OCI-LY7 (cell line): ENCODE data around the gene ELP4. TPM values are rescaled to one million over a fixed set of nuclear protein-coding genes. Genes with fewer than 3 reads are reported as not detected.

Experiments used
- BruUV-seq: library from RNA; stranded (reverse); fragments of 400-500 nt; replicated peaks from 2 replicates; lab custom pipeline; 2021; lab: Mats Ljungman, UMichigan
- CTCF ChIA-PET: fragments of 300-600 bp; sonication (Branson Sonifier 250); formaldehyde crosslinking; loops from one replicate; lab custom pipeline; 2022; ENCODE audit warnings: antibody characterized with exemption; ENCODE audit not compliant: unreplicated experiment; lab: Charles Lee
- POLR2A ChIA-PET: fragments of 300-600 bp; sonication (Branson Sonifier 250); formaldehyde crosslinking; loops from one replicate; lab custom pipeline; 2022; ENCODE audit warnings: antibody characterized with exemption; lab: Charles Lee
- DNase-seq: peaks from one replicate; pipeline ENCODE4 v3.0.0-alpha.2; 2015; ENCODE audit warnings: low spot score
- H2AFZ ChIP-seq: fragments of 200-600 bp; sonication (generic), shearing (Covaris generic); 2 replicates; pipeline ENCODE4 v1.6.1; 2014; ENCODE audit warnings: mild to moderate bottlenecking, antibody characterized with exemption, low read length, moderate library complexity
- H3K27ac ChIP-seq: fragments of 200-600 bp; sonication (generic); 2 replicates; pipeline ENCODE4 v1.5.1; 2014; ENCODE audit warnings: mixed run types, low read depth, mild to moderate bottlenecking, moderate library complexity, low read length, inconsistent platforms; ENCODE audit not compliant: poor library complexity, severe bottlenecking
- H3K36me3 ChIP-seq: fragments of 200-600 bp; sonication (generic); 2 replicates; pipeline ENCODE4 v1.6.1; 2014; ENCODE audit warnings: mild to moderate bottlenecking, antibody characterized with exemption, low read length, moderate library complexity, mixed read lengths; ENCODE audit not compliant: insufficient read depth
- H3K4me1 ChIP-seq: fragments of 200-600 bp; sonication (generic); 2 replicates; pipeline ENCODE4 v1.5.1; 2014; ENCODE audit warnings: mild to moderate bottlenecking, low read length; ENCODE audit not compliant: insufficient read depth, poor library complexity, severe bottlenecking
- H3K4me2 ChIP-seq: fragments of 200-600 bp; sonication (generic); 2 replicates; pipeline ENCODE4 v1.6.1; 2014; ENCODE audit warnings: mild to moderate bottlenecking, low read length
- H3K4me3 ChIP-seq: fragments of 200-600 bp; sonication (generic); 2 replicates; pipeline ENCODE4 v1.5.1; 2014; ENCODE audit warnings: mild to moderate bottlenecking, low read depth, low read length; ENCODE audit not compliant: poor library complexity, severe bottlenecking
- H3K79me2 ChIP-seq: fragments of 200-600 bp; sonication (generic); 2 replicates; pipeline ENCODE4 v1.6.1; 2016; ENCODE audit warnings: low read depth, mild to moderate bottlenecking, low read length, moderate library complexity, mixed read lengths; ENCODE audit not compliant: insufficient read depth
- H3K9me2 ChIP-seq: fragments of 200-600 bp; sonication (generic); 2 replicates; pipeline ENCODE4 v1.6.1; 2016; ENCODE audit warnings: mild to moderate bottlenecking, low read length, mixed read lengths; ENCODE audit not compliant: insufficient read depth
- H3K9me3 ChIP-seq: fragments of 200-600 bp; sonication (generic); 2 replicates; pipeline ENCODE4 v1.6.1; 2014; ENCODE audit warnings: mild to moderate bottlenecking, mixed run types, low read length, mixed read lengths
- H4K20me1 ChIP-seq: fragments of 200-600 bp; sonication (generic); 2 replicates; pipeline ENCODE4 v1.6.1; 2014; ENCODE audit warnings: mild to moderate bottlenecking, antibody characterized with exemption, low read length, moderate library complexity, mixed read lengths; ENCODE audit not compliant: insufficient read depth
- CTCF ChIP-seq: fragments of 200-600 bp; sonication (generic); conservative IDR thresholded peaks from 2 replicates; pipeline ENCODE4 v1.5.1; 2014; ENCODE audit warnings: mild to moderate bottlenecking, antibody characterized with exemption, low read length, moderate library complexity, mixed read lengths
- EZH2phosphoT487 ChIP-seq: fragments of 200-600 bp; sonication (generic); IDR thresholded peaks from 2 replicates; pipeline ENCODE4 v1.6.1; 2018; ENCODE audit warnings: low read depth, borderline replicate concordance, mild to moderate bottlenecking, mixed run types, antibody characterized with exemption, low read length, moderate library complexity, mixed read lengths
- intact Hi-C: fragments of 100-400 bp; cut with micrococcal nuclease; formaldehyde crosslinking; loops from one replicate; pipeline ENCODE4 v1.10.0; 2022; ENCODE audit not compliant: unreplicated experiment
- total RNA-seq, 2 experiments: library from RNA; depleted of rRNA in 1 of 2; stranded (reverse); fragments of >200 nt in 1 of 2; shearing (Covaris generic) in 1 of 2; gene quantifications; 2 replicates each; pipeline ENCODE4 v1.2.3, GENCODE V29; 2014 to 2022

ELP4 gene
- total RNA-seq, 2 experiments from 2014 or later: 27.6 to 32.7 TPM

DNA sequence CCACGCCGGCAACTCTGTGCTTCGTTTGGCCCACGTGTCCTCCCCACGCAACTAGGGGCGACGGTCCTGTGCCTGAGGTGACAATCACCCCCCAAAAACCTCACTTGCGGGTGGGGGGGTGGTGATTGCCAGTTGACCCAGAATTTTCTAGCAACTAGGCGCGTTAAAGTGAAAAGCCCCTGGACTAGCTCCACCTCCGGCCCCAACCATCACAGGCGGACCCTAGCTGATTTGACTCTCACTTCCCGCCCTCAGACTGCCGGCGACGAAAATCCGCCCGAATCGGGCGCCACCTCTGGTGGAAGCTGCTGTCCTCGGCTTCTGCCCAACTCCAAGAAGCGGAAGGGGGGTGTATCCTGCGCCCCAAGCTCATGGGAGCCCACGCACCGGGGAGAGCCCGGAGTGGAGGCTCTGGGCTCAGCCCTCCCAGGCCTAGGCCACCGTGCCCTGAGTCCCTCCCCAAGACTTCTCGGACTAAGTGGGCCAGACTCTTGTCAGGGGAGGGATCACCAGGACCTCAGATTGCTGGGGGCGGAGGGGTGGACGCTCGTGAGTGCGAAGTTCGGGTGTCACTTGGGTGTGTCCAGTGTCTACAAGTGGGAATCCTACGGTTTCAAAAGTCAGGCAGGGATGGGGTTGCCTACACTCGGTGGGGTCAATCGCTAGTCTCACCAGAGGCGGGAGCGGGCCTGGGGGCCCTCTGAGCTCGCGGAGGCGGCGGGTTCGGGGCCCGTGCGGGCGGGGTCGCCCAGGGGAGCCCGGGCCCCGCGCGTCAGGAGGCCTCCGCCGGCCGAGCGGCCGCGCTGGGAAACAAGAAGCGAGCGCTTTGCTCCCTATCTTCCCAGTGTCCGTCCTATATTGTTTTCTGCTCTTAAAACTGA, 289.2 kb downstream of the ELP4 start:
- intact Hi-C loops: no loop called here
- H3K9me3 ChIP-seq: no peaks in the 10 kb centered on the region
- POLR2A ChIA-PET: no interaction called here

DNA sequence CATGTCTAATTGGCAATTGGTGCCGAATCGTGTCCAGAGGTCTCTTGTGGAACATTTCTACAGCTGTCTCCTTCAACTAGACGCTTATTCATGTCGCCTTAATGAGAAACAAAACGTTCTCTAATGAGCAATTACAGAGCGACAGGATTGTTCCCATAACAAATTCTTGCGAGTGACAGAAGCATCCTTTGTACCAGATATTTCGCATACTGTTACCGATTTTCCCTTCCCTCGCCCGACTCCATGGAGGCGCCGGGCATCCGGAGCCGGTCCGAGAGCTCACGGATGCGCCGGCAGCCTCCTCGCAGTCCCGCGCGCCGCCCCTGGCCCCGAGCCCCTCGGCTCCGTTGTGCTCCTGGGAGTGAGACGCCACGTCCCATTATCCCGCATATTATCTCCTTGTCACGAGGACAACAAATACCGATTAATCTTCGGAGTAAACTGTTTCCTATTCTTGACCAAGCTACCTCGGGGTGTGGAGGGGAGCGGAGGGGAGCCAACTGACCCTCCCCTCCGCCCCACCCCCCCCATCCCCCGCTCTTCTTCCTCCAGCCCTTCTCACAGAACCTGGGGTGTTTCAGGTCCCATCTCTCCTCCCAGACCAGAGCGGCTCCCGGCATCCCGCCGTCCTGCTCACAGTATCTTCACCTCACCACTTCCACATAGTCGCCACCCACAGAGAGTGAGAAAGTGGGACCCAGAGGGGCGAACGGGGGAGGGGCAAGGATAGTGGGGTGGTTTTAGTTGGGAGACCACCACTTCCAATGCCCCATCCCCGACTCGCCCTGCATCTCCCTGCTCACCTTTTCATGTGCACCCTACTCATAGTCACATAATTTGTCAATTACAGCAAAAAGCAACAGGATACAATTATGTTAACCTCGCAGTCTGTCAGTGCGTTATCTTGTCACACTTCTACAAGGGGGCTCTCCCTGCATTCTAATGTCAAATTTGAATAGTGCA, 290.1 kb downstream of the ELP4 start:
- Histone ChIP-seq H3K79me2 (no peaks in the 10 kb centered on the region), H3K9me3 (no peaks in the 10 kb centered on the region), H3K27ac (no peak overlapping the region), H4K20me1 (no peaks in the 10 kb centered on the region), H3K9me2 (no peaks in the 10 kb centered on the region), H3K4me1 (no peaks in the 10 kb centered on the region), H3K4me2 (no peak overlapping the region), H3K4me3 (no peak overlapping the region), H2AFZ (no peak overlapping the region), H3K36me3 (no peaks in the 10 kb centered on the region)
- intact Hi-C loops: no loop called here
- CTCF ChIA-PET: no interaction called here
- POLR2A ChIA-PET: no interaction called here
- no TSS peak for BruUV-seq
- TF ChIP-seq CTCF: no peak
- no peak for TF ChIP-seq EZH2phosphoT487
- DNase-seq: no peak

More for the DNA sequence above, 289.2 kb downstream of the ELP4 start:
- Histone ChIP-seq H2AFZ (no peak overlapping the region), H3K9me2 (no peaks in the 10 kb centered on the region), H3K4me1 (no peaks in the 10 kb centered on the region), H4K20me1 (no peaks in the 10 kb centered on the region), H3K79me2 (no peaks in the 10 kb centered on the region), H3K4me2 (no peak overlapping the region), H3K4me3 (no peak overlapping the region), H3K27ac (no peak overlapping the region), H3K36me3 (no peaks in the 10 kb centered on the region)
- TF ChIP-seq CTCF: no peak
- no peak for TF ChIP-seq EZH2phosphoT487
- no TSS peak for BruUV-seq
- no peak for DNase-seq
- CTCF ChIA-PET: no interaction called here
